ENCODE results near the gene TUBG1.
"Not testable (repeated sequence)": the region's sequence is repeated elsewhere in the genome, so short reads cannot be mapped to it uniquely, and the experiment has no call there.

TUBG1 gene

GRCh38 chr17:42623271-42623670, 13.8 kb downstream of the TUBG1 start:
- DNase-seq (ENCODE audit: low read depth in 2 of 3, low spot score in 1 of 3), result no peak

- no peak for DNase-seq (ENCODE audit: low read depth in 2 of 3, low spot score in 1 of 3)
Measured at GRCh38 chr17:42623732-42624596, 14.5 kb downstream of the TUBG1 start.

GRCh38 chr17:42627032-42627764, 17.7 kb downstream of the TUBG1 start:
- DNase-seq (ENCODE audit: low read depth in 2 of 3, low spot score in 1 of 3), result not testable (repeated sequence)

- no peak for DNase-seq (ENCODE audit: low read depth in 2 of 3, low spot score in 1 of 3)
Measured at GRCh38 chr17:42629411-42630009, 20.0 kb downstream of the TUBG1 start.

DNA sequence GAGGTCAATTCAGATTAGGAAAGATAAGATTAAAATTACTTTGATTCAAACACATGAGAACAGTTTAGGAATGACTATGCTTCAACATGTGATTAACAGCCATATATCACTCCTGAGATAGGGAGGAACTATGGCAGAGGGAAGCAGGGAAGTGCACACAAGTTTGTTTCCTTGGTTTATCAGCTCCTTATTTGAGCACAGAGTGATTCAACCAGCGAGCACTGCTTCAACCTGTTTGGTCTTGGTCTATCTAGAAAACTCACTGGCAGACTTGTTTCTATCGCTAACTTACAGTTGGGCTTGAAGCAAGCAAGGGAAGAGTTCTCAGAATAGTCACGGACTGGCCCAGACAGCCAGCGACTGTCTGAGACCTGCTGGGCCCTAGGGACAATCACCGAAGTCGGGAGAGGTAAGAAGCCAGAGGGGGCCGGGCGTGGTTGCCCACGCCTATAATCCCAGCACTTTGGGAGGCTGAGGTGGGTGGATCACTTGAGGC, 23.5 kb downstream of the TUBG1 start:
- no peak for DNase-seq (ENCODE audit: low read depth in 2 of 3, low spot score in 1 of 3)

DNA sequence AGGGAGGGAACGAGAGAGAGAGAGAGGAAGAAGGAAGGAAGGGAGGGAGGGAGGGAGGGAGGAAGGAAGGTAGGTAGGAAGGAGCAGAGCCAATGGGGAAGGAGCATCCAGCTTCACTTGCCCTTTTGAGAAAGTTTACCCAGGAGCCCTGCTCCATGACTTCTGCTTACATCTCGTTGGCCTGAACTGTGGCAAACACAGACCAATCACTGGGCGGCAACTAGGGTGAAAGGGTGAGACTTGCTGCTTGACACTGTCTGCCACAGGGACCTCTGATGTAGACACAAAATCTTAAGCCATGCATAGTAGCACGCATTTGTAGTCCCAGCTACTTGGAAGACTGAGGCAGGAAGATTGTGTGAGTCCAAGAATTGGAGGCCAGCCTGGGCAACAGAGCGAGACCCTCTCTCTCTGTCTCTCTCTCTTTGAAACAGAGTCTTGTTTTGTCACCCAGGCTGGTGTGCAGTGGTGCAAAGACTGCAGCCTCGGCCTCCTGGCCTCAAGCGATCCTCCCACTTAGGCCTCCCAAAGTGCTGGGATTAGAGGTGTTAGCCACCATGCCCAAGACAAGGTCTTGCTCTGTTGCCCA, 30.1 kb downstream of the TUBG1 start:
- no peak for DNase-seq (ENCODE audit: low read depth in 2 of 3, low spot score in 1 of 3)

- no peak for DNase-seq (ENCODE audit: low read depth in 2 of 3, low spot score in 1 of 3)
Measured at GRCh38 chr17:42640121-42640520, 30.6 kb downstream of the TUBG1 start.

DNA sequence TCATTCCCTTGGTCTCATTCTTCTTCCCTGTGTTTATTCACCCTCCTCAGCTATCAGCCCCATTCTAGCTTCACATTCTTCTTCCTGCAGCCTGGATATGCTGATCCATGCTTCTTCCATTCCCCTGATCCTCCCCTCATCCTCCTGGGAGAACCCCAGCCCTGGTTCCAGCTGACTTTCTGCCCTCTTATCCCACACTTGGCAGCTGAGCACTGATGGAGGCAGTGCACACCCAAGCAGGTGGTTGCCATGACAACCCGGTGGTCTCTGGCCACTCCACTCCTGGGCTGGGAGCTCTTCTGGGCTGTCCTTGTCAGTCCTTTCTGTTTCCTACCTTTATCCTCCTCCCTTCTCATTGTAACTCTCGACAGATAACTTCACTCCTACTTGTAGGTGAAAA, 32.9 kb downstream of the TUBG1 start:
- DNase-seq (ENCODE audit: low read depth in 2 of 3, low spot score in 1 of 3), result no peak

- no peak for DNase-seq (ENCODE audit: low read depth in 2 of 3, low spot score in 1 of 3)
Measured at GRCh38 chr17:42647778-42648177, 38.3 kb downstream of the TUBG1 start.

DNA sequence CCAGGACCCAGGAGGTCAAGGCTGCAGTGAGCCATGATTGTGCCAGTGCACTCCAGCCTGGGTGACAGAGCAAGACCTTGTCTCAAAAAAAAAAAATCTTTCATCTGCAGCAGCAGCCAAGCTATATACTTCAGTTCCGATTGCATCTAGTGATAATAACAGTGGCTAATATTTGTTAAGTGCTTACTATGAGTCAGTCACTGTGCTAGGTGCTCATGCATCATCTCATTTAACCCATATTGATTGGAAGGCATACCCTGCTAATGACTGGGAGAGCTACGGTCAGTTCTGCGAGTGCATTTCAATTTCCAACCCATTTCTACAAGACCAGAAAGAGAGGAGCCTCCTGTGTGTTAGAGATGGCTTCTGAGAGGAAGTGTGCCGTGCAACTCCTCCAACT, 41.9 kb downstream of the TUBG1 start:
- no peak for DNase-seq (ENCODE audit: low read depth in 2 of 3, low spot score in 1 of 3)

DNA sequence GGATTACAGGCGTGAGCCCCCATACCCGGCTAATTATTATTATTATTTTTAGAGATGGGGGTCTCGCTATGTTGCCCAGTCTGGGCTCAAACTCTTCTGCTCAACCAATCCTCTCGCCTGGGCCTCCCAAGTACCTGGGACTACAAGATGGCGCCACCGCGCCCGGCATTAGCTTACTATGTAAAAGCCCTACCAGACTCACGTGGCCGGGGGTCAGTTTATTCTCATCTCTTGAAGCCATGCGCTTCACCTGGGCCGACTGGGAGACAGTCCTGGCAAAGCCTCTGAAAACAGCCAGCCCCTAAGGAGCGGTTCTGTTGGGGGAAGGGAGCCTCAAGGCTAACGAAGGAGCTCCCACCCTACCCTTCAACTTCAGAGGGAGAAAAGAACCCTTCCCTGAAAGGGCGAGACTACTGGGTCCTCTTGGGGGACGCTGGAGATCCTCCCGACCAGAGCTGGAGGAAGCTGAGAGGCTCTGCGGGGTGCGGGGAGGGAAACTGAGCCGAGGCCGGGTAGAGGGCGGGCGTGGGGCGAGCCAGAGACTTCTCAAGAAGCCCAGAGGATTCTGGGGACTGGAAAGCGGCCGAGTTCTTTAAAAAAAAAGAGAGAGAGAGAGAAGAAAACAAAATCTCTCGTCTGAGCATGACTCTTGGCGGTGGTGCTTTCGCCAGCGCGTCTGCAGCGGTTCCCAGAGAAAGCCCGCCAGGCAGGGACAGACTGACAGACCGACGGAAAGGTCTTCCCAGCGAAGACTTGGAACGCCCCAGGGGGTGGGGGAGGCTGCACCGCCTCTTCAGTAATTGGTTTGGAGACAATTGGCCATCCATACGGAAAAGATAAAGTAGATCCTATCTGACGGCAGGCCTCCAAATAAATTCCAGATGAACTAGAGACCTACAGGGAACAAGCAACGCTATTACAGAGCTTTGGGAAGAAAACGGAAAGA, 44.0 kb downstream of the TUBG1 start:
- no peak for DNase-seq (ENCODE audit: low read depth in 2 of 3, low spot score in 1 of 3)

DNA sequence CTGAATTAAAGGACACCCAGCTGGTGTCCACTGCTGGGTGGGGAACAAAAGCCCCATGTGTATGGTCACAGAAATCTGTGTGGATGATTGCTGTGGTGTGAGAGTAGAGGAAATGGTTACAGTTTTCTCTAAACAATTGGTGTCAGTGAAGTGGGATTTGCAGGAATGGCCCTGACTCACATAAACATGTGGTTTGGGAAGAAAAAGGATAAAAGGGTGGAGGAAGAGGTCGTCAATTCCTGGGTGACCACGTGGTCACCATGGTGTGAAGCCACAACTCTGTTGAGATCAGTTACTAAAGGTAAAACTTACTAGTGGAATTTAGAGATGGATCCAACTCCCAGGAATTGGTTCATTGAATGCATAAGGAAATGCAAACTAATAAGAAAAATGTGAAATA, 46.0 kb downstream of the TUBG1 start:
- no peak for DNase-seq (ENCODE audit: low read depth in 2 of 3, low spot score in 1 of 3)

DNA sequence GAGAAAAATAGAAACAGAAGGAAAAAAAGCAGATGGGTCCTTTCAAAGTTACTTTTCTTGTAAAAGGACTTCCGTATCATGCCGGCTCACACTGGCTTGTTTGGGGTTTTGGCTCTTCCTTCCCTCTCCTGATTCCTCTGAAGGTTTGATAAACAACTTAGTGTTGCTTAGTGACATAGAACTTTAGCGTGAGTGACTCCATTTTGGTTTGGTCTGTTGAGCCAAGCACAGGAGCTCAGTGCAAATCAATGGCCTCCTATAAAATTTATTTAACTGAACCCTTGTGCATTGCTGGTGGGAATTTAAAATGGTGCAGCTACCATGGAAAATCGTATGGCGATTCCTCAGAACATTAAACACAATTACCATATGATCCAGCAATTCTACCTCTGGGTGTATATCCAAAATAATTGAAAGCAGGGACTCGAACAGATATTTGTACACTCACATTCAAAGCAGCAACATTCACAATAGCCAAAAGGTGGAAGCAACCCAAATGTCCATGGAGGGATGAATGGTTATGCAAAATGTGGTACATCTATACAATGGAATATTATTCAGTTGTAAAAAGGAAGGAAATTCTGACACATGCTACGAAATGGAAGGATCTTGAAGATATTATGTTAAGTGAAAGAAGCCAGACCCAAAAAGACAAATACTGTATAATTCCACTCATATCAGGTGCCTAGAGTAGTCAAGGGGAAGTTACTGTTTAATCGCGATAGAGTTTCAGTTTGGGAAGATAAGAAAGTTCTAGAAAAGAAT, 48.5 kb downstream of the TUBG1 start:
- DNase-seq (ENCODE audit: low read depth in 2 of 3, low spot score in 1 of 3), result no peak

DNA sequence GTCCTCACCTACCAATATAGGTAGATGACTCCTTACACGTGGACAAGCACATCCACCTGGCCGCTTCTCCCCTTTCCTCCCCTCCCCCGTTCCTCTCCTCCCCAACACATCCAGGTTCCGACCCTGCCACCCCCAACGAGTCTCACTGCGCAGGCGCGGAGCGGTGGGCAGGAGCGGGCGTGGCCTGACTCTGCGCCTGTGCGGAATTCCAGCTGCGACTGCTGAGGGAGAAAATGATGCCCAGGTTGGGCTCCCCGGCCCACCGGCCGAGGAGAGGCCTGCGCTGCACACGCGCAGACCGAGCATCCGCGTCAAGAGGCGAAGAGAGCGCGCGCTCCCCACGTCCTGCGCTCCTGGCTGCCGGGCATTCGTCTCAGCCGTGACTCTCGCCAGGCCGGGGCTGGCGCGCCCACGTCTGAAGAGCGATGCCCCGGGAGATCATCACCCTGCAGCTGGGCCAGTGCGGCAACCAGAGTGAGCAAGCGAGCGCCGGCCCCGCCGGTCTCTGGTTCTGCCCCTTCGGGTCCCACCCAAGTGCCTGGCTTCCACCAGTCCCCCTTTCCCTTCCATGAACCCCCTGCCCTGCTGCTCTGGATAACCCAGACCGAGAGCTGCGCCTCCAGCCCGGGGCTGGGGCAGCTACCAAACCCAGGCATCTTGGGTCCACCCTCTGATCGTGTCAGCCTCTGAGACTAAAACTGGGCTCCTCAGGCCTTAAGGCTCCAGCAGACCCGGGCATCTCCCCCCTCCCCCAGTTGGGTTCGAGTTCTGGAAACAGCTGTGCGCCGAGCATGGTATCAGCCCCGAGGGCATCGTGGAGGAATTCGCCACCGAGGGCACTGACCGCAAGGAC, 49.8 kb downstream of the TUBG1 start, which contains the start of gene TUBG2:
Gene TUBG2 (plus strand): TSS at position 206 of the 853 bp plus-strand sequence. CDS start 220 bp downstream, at position 426.
- peak; percentile 57 to 77 (median 62) for DNase-seq (ENCODE audit: low read depth in 2 of 3, low spot score in 1 of 3)

DNA sequence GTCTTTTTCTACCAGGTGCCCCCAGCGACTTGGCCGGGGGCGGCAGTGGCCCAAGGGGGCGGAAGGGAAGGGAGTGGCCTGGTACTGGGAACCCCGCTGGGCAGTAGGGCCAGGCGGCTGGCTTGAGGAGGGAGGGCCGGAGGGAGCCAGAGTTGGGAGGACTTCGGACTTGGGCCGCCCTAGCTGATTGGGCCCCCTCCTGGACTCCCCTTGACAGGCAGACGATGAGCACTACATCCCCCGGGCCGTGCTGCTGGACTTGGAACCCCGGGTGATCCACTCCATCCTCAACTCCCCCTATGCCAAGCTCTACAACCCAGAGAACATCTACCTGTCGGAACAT, 50.4 kb downstream of the TUBG1 start:
- not testable (repeated sequence) for DNase-seq (ENCODE audit: low read depth in 2 of 3, low spot score in 1 of 3)

- DNase-seq (ENCODE audit: low read depth in 2 of 3, low spot score in 1 of 3), result no peak
Measured at GRCh38 chr17:42660692-42661345, 51.3 kb downstream of the TUBG1 start.

Data from stimulated activated CD4-positive, alpha-beta T cell treated with anti-CD3 and anti-CD28 coated beads, Interleukin-12 subunit alpha, Interleukin-12 subunit beta, amount 100 ng/mL, for 48 hours (primary cell).